H9 (cell line): ENCODE measurements around the gene PLPP7. TPM values are rescaled to one million over a fixed set of nuclear protein-coding genes. Genes with fewer than 3 reads are reported as not detected.
A peak's percentile ranks its signal among the peaks of the same experiment; 100 is the strongest.

Experiments
- DNase-seq: peaks from one replicate; pipeline ENCODE4 v3.0.0-alpha.2; 2017
- H2AFZ ChIP-seq: one replicate; pipeline ENCODE4 v1.6.1; 2013; ENCODE audit warnings: mild to moderate bottlenecking, low read length, control low read depth, moderate library complexity
- H2AK5ac ChIP-seq: 2 replicates; pipeline ENCODE4 v1.6.1; 2013; ENCODE audit warnings: low read length, control low read depth, mixed read lengths; ENCODE audit not compliant: insufficient read length
- H2BK120ac ChIP-seq: one replicate; pipeline ENCODE4 v1.6.1; 2013; ENCODE audit warnings: low read depth, mild to moderate bottlenecking, low read length, control low read depth, inconsistent platforms; ENCODE audit not compliant: poor library complexity, severe bottlenecking
- H2BK12ac ChIP-seq: 2 replicates; pipeline ENCODE4 v1.6.1; 2013; ENCODE audit warnings: low read length, control low read depth, mixed read lengths, low read depth; ENCODE audit not compliant: insufficient read length
- H2BK15ac ChIP-seq: 2 replicates; pipeline ENCODE4 v1.6.1; 2013; ENCODE audit warnings: low read depth, low read length, control low read depth
- H2BK20ac ChIP-seq: one replicate; pipeline ENCODE4 v1.6.1; 2013; ENCODE audit warnings: low read depth, mild to moderate bottlenecking, low read length, control low read depth, inconsistent platforms; ENCODE audit not compliant: poor library complexity, severe bottlenecking
- H2BK5ac ChIP-seq: 2 replicates; pipeline ENCODE4 v1.6.1; 2013; ENCODE audit warnings: low read length, control low read depth, mixed read lengths; ENCODE audit not compliant: insufficient read length
- H3K14ac ChIP-seq: 2 replicates; pipeline ENCODE4 v1.6.1; 2013; ENCODE audit warnings: low read length, control low read depth; ENCODE audit not compliant: insufficient read depth
- H3K18ac ChIP-seq: 2 replicates; pipeline ENCODE4 v1.6.1; 2013; ENCODE audit warnings: low read depth, mild to moderate bottlenecking, mixed read lengths, low read length, control low read depth; ENCODE audit not compliant: insufficient read length
- H3K23ac ChIP-seq: 2 replicates; pipeline ENCODE4 v1.6.1; 2013; ENCODE audit warnings: low read length, control low read depth, mixed read lengths, low read depth; ENCODE audit not compliant: insufficient read length
- H3K23me2 ChIP-seq: 2 replicates; pipeline ENCODE4 v1.6.1; 2013; ENCODE audit warnings: low read depth, mild to moderate bottlenecking, mixed read lengths, low read length, control low read depth; ENCODE audit not compliant: insufficient read length, poor library complexity, severe bottlenecking
- H3K27ac ChIP-seq: 2 replicates; pipeline ENCODE4 v1.5.1; 2013; ENCODE audit warnings: low read length, control low read depth, mixed read lengths, low read depth; ENCODE audit not compliant: insufficient read length
- H3K27me3 ChIP-seq: 2 replicates; pipeline ENCODE4 v1.6.1; 2013; ENCODE audit warnings: low read length, control low read depth, inconsistent platforms; ENCODE audit not compliant: insufficient read depth
- H3K4ac ChIP-seq: 2 replicates; pipeline ENCODE4 v1.6.1; 2013; ENCODE audit warnings: low read depth, mild to moderate bottlenecking, control low read depth, inconsistent platforms, low read length, moderate library complexity
- H3K4me1 ChIP-seq: 2 replicates; pipeline ENCODE4 v1.6.1; 2013; ENCODE audit warnings: low read length, control low read depth, inconsistent platforms; ENCODE audit not compliant: insufficient read depth
- H3K4me2 ChIP-seq: 2 replicates; pipeline ENCODE4 v1.6.1; 2013; ENCODE audit warnings: low read length, control low read depth, mixed read lengths; ENCODE audit not compliant: insufficient read length, insufficient read depth
- H3K56ac ChIP-seq: 2 replicates; pipeline ENCODE4 v1.6.1; 2013; ENCODE audit warnings: low read depth, mild to moderate bottlenecking, mixed read lengths, low read length, control low read depth; ENCODE audit not compliant: insufficient read length
- H3K79me1 ChIP-seq: 2 replicates; pipeline ENCODE4 v1.6.1; 2013; ENCODE audit warnings: low read depth, mild to moderate bottlenecking, moderate library complexity, low read length, control low read depth, inconsistent platforms; ENCODE audit not compliant: insufficient read depth, poor library complexity, severe bottlenecking
- H3K79me2 ChIP-seq: 2 replicates; pipeline ENCODE4 v1.6.1; 2013; ENCODE audit warnings: low read length, control low read depth, inconsistent platforms; ENCODE audit not compliant: insufficient read depth
- H3K9ac ChIP-seq: 2 replicates; pipeline ENCODE4 v1.6.1; 2013; ENCODE audit warnings: low read length, control low read depth, mixed read lengths; ENCODE audit not compliant: insufficient read length; ENCODE audit errors: extremely low read depth
- H3K9me3 ChIP-seq: one replicate; pipeline ENCODE4 v1.6.1; 2013; ENCODE audit warnings: low read depth, low read length, inconsistent platforms; ENCODE audit not compliant: control insufficient read depth
- H3T11ph ChIP-seq: one replicate; pipeline ENCODE4 v1.6.1; 2013; ENCODE audit warnings: mild to moderate bottlenecking, low read length, control low read depth, inconsistent platforms
- H4K20me1 ChIP-seq: one replicate; pipeline ENCODE4 v1.6.1; 2013; ENCODE audit not compliant: control insufficient read depth, insufficient read length, insufficient read depth
- H4K5ac ChIP-seq: 2 replicates; pipeline ENCODE4 v1.6.1; 2013; ENCODE audit warnings: low read depth, mild to moderate bottlenecking, mixed read lengths, low read length, control low read depth; ENCODE audit not compliant: insufficient read length
- H4K8ac ChIP-seq: replicated peaks from 2 replicates; pipeline ENCODE4 v1.6.1; 2013; ENCODE audit warnings: low read length, control low read depth, mixed read lengths, low read depth; ENCODE audit not compliant: insufficient read length
- H4K91ac ChIP-seq: 2 replicates; pipeline ENCODE4 v1.6.1; 2013; ENCODE audit warnings: low read depth, mild to moderate bottlenecking, moderate library complexity, mixed read lengths, low read length, control low read depth; ENCODE audit not compliant: insufficient read length
- H3K27ac Mint-ChIP-seq, 3 experiments: 2 replicates in 2 of 3; 3 replicates in 1 of 3; pipeline ENCODE4 v1.8.0; 2020 to 2021; ENCODE audit warnings: mixed read lengths in 3 of 3, mild to moderate bottlenecking in 1 of 3, moderate library complexity in 1 of 3
- H3K27me3 Mint-ChIP-seq: 2 replicates; pipeline ENCODE4 v1.8.0; 2021; ENCODE audit warnings: low read depth, mild to moderate bottlenecking, moderate library complexity, mixed read lengths
- H3K36me3 Mint-ChIP-seq, 3 experiments: 2 replicates in 2 of 3; 3 replicates in 1 of 3; pipeline ENCODE4 v1.8.0; 2020 to 2021; ENCODE audit warnings: low read depth in 3 of 3, mixed read lengths in 3 of 3; ENCODE audit not compliant: insufficient read depth in 1 of 3
- H3K4me1 Mint-ChIP-seq, 2 experiments: 2 replicates each; pipeline ENCODE4 v1.8.0; 2020; ENCODE audit warnings: mixed read lengths in 2 of 2
- H3K4me3 Mint-ChIP-seq, 2 experiments: 2 replicates in 1 of 2; 3 replicates in 1 of 2; pipeline ENCODE4 v1.8.0; 2020 to 2021; ENCODE audit warnings: mild to moderate bottlenecking in 2 of 2, mixed read lengths in 2 of 2, moderate library complexity in 1 of 2
- H3K9me3 Mint-ChIP-seq, 2 experiments: 2 replicates in 1 of 2; 3 replicates in 1 of 2; pipeline ENCODE4 v1.8.0; 2020; ENCODE audit warnings: mild to moderate bottlenecking in 2 of 2, mixed read lengths in 2 of 2, moderate library complexity in 1 of 2
- CTCF ChIP-seq: fragments of 200-600 bp; sonication (generic); conservative IDR thresholded peaks from 3 replicates; pipeline ENCODE4 v1.8.0; 2021; ENCODE audit warnings: antibody characterized with exemption, mild to moderate bottlenecking
- WGBS: extraction: QIAGEN DNeasy Blood & Tissue Kit; methylation state at CpG from one replicate; pipeline ENCODE4 v1.1.7; 2013; ENCODE audit warnings: missing lambda C conversion rate, low lambda C conversion rate, mixed read lengths; ENCODE audit not compliant: insufficient read length; ENCODE audit errors: extremely low coverage; 5-methylcytosine and 5-hydroxymethylcytosine counted together
- total RNA-seq: library from RNA; stranded (reverse); gene quantifications from 2 replicates; pipeline ENCODE4 v1.2.1, GENCODE V29; 2021

The PLPP7 gene
- total RNA-seq, 1 experiment from 2014 or later: 1.9 TPM

- H4K91ac ChIP-seq: no peak overlapping the region
- no peak overlapping the region; a peak in 1 of 5 replicates for H3K4me3 Mint-ChIP-seq
- no peaks in the 10 kb centered on the region for H3K79me1 ChIP-seq
- H2BK12ac ChIP-seq: no peak overlapping the region
- H2AFZ ChIP-seq: no peak overlapping the region
- no peak overlapping the region for H2BK20ac ChIP-seq
- no peak overlapping the region for H2BK15ac ChIP-seq
- H2BK120ac ChIP-seq: no peak overlapping the region
- no peak for TF ChIP-seq CTCF
- H3T11ph ChIP-seq: no peak overlapping the region
- no peak overlapping the region for H2AK5ac ChIP-seq
- H3K27me3 Mint-ChIP-seq: no peaks in the 10 kb centered on the region
- no peaks in the 10 kb centered on the region for H3K9me3 ChIP-seq
- no peaks in the 10 kb centered on the region for H3K79me2 ChIP-seq
- H3K36me3 Mint-ChIP-seq: peaks cover 0 to 4% (median 3%) of the 10 kb centered on the region in 3 experiments; a peak in 4 of 7 replicates
- H3K14ac ChIP-seq: no peak overlapping the region
- H3K18ac ChIP-seq: no peak overlapping the region
- no peak overlapping the region for H4K5ac ChIP-seq
- H3K27ac ChIP-seq: no peak overlapping the region
- DNase-seq: no peak
- no peaks in the 10 kb centered on the region for H3K27me3 ChIP-seq
- H4K20me1 ChIP-seq: no peaks in the 10 kb centered on the region
- H3K27ac Mint-ChIP-seq: peak overlapping the region in 2 of 3 experiments; percentile 66 to 94; a peak in 3 of 7 replicates
- H3K9me3 Mint-ChIP-seq: no peaks in the 10 kb centered on the region
- no peak overlapping the region for H3K4me2 ChIP-seq
- peaks cover 5% of the 10 kb centered on the region for H3K23me2 ChIP-seq
- H3K4me1 Mint-ChIP-seq: peaks cover 6 to 14% of the 10 kb centered on the region in 2 experiments
- H3K56ac ChIP-seq: no peak overlapping the region
- no peak overlapping the region for H4K8ac ChIP-seq
- no peaks in the 10 kb centered on the region; the same call in 1 of the 2 replicates for H3K4me1 ChIP-seq
- WGBS: no CpG with 5 or more reads among the region's 6 CpGs
- H3K23ac ChIP-seq: no peak overlapping the region
- H3K9ac ChIP-seq: no peak overlapping the region
- H2BK5ac ChIP-seq: no peak overlapping the region
- H3K4ac ChIP-seq: no peak overlapping the region
Measured at GRCh38 chr9:131263701-131264100, 25.8 kb upstream of the PLPP7 start.
